ENCODE data around the gene ACOT11. TPM values are rescaled to one million over a fixed set of nuclear protein-coding genes. Genes with fewer than 3 reads are reported as not detected.

Gene ACOT11
- total RNA-seq, 1 donor from 2014 or later, result 5.0 TPM

DNA sequence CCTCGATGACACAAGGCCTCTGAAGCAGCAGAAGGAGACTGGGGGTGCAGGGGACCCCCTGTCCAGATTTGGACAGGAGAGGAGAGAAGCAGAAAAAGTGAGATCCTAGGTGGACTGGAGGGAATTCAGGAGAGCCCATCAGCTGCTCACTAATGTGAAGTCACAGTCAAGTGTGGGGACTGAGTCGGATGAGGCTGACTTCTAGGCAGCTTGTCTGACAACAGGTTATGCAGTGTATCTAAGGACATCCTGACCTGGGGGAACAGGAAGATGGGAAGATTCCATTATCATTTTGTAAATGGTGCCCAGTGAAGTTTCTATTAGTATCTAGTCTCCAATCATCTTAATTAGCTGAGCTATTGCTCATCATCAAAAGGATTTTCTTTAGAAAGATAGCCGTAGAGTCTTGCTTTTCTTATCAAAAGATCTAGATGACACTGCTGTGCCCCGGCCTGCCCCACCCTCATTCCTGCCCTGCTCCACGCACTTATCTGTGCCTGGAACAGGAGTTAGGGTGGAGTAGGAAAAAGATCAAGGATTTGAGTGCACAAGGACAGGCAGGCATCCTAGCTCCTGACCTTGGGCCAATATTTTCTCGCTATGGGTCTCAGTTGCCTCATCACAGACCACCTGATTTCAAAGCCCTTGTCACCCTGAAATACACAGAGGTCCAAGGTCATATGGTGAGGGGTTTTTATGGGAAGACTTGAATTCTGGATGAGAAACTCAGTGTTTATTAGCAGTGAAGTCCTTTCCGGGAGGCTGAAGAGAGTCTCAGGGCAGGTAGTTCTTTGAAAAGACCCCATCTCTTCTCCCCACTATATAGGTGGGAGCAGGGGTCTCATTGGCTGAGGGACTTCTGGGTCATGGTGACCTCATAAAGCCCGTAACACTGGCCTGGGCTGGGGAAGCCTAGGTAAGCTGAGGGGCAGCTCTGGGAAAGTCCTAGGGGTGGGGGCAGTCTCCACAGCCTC, 93.1 kb downstream of the ACOT11 start, which contains the start of gene MROH7:
Gene MROH7, plus strand, starts transcription at position 924 of the 974 bp plus-strand sequence. CDS start 11,141 bp downstream, outside the sequence.
- Histone ChIP-seq H3K27me3 (no peaks in the 10 kb centered on the region), H3K4me3 (no peak within 1 kb of the TSS), H3K4me1 (no peaks in the 10 kb centered on the region), H3K36me3 (no peaks in the 10 kb centered on the region), H3K27ac (no peak within 1 kb of the TSS), H3K9me3 (peaks cover 6% of the 10 kb centered on the region)
- intact Hi-C loops (cut with DNase I), result no loop called here
- ATAC-seq (no peak), DNase-seq (no peak)
- TF ChIP-seq, protein P1, sequence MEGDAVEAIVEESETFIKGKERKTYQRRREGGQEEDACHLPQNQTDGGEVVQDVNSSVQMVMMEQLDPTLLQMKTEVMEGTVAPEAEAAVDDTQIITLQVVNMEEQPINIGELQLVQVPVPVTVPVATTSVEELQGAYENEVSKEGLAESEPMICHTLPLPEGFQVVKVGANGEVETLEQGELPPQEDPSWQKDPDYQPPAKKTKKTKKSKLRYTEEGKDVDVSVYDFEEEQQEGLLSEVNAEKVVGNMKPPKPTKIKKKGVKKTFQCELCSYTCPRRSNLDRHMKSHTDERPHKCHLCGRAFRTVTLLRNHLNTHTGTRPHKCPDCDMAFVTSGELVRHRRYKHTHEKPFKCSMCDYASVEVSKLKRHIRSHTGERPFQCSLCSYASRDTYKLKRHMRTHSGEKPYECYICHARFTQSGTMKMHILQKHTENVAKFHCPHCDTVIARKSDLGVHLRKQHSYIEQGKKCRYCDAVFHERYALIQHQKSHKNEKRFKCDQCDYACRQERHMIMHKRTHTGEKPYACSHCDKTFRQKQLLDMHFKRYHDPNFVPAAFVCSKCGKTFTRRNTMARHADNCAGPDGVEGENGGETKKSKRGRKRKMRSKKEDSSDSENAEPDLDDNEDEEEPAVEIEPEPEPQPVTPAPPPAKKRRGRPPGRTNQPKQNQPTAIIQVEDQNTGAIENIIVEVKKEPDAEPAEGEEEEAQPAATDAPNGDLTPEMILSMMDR (IDR thresholded peaks at IDR 0.05), result no peak

DNA sequence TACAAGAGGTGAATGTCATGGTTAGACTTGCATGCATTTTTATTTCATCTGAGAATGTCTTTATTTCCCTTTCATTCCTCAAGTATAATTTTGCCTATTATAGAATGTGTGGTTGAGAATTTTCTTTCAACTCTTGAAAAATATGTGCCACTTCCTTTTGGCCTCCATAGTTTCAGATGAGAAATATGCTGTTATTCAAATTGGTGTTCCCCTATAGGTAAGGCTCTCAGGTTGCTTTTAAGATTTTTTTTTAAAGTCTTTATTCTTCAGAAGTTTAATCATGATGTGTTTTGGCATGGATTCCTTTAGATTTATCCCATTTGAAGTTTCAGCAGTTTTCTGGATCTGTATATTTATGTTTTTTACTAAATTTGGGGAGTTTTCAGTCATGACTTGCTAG, 95.7 kb downstream of the ACOT11 start:
- TF ChIP-seq, protein P1 (IDR thresholded peaks at IDR 0.05), result no peak
- Histone ChIP-seq H3K4me1 (no peaks in the 10 kb centered on the region), H3K27me3 (no peaks in the 10 kb centered on the region), H3K36me3 (no peaks in the 10 kb centered on the region), H3K9me3 (peaks cover 6% of the 10 kb centered on the region), H3K4me3 (no peak overlapping the region), H3K27ac (no peak overlapping the region)
- intact Hi-C loops (cut with DNase I), result no loop called here
- no peak for DNase-seq
- no peak for ATAC-seq

DNA sequence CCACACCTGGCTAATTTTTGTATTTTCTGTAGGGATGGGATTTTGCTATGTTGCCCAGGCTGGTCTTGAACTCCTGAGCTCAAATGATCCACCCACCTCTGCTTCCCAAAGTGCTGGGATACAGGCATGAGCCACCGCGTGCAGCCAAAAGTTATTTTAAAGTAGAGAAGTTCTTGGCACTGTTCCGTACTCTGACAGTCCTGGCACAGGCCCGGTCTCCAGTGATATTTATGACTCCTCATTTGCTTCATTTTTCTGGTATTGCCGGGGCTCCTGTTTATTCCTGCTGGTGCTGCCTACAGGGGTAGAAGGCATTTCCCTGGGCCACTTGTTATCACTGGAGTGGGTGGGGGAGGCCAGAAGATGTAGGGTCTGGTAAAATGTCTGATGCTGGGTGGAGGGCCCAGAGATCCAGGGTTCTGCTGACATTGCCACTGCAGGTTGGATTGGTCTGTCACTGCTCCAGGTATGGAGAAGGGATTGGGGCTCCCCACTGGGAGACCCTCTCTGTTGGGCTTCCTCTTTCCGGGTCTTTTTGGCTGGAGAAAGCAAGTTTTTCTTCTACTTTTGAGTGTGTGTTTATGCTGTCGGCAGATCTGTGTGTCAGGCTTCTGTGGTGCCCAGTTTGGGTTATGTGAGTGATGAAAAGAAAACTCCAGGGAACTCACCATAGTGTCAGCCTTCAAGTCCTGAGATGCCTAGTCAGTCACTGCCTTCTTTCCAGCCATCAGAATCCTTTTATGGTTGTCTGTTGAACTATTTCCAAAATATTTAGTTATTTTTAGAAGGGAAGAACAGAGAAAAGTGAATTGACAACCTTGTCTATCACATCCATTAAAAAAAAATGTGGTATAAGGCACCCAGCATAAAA, 98.0 kb downstream of the ACOT11 start:
- H3K4me1 ChIP-seq, result no peaks in the 10 kb centered on the region
- no peaks in the 10 kb centered on the region for H3K36me3 ChIP-seq
- H3K4me3 ChIP-seq, result no peak overlapping the region
- DNase-seq (no peak), ATAC-seq (no peak)
- intact Hi-C loops (cut with DNase I), result no loop called here
- TF ChIP-seq, protein P1 (IDR thresholded peaks at IDR 0.05), result no peak
- no peaks in the 10 kb centered on the region for H3K27me3 ChIP-seq
- peaks cover 6% of the 10 kb centered on the region for H3K9me3 ChIP-seq
- no peak overlapping the region for H3K27ac ChIP-seq

DNA sequence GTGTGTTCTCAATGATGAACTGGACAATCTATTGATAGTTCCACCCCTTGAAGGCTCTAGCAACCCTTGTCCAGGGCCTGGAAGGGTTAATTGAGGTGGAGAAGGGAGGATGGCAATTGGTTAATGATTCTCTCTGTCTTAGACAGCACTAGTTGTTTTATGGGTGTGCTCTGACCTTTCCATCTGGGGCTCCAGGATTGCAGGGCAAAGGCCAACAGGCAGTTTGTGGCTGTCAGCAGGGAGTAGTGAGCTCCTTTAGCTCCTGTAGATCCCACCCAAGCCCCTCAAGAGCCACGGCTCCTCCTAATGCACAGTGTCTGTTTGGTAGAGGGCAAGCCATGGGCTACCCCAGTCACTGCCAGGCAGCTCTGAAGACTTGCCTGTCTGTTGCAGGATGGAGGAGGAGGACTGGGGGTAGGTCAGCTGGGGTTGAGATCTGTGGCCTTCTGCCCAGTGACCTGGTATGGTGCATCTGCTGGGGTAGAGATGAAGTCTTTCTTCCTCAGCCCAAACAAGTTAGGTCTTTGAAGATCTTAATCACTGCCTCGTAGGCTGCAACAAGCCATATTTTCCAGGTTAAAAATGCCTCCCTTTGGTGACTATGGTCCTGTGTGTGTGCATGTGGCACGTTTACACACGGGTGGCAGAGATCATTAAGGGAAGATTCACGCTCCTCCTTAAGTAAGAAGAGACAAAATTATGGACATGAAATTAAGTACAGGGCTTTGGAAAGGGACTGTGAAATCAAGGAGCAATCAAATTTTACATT, 101.3 kb downstream of the ACOT11 start:
- DNase-seq (no peak), ATAC-seq (no peak)
- intact Hi-C loops (cut with DNase I), result no loop called here
- Histone ChIP-seq H3K9me3 (no peaks in the 10 kb centered on the region), H3K4me1 (no peaks in the 10 kb centered on the region), H3K4me3 (no peak overlapping the region), H3K36me3 (no peaks in the 10 kb centered on the region), H3K27me3 (no peaks in the 10 kb centered on the region), H3K27ac (no peak overlapping the region)
- TF ChIP-seq, protein P1 (IDR thresholded peaks at IDR 0.05), result no peak

DNA sequence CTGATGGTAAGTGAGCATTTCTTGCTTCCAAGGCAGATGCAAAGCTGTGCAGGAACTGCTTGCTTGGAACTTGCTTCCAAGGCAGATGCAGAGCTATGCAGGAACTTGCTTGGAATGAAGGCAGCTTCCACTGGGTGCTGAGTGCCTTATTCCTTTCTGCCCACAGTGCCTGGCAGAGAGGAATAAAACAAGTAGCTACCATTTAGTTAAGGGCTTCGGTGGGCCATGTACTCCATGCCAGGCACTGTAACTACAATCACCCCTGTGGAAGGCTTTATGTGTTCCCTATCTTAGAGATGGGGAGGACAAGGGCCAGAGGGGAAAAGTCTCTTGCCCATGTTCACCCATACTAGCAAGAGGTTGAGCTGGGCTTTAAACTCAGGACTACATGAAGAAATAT, 101.9 kb downstream of the ACOT11 start:
- TF ChIP-seq, protein P1 (IDR thresholded peaks at IDR 0.05), result no peak
- H3K4me1 ChIP-seq, result no peaks in the 10 kb centered on the region
- no peaks in the 10 kb centered on the region for H3K9me3 ChIP-seq
- DNase-seq (no peak), ATAC-seq (no peak)
- no peaks in the 10 kb centered on the region for H3K36me3 ChIP-seq
- intact Hi-C loops (cut with DNase I), result no loop called here
- no peak overlapping the region for H3K27ac ChIP-seq
- no peaks in the 10 kb centered on the region for H3K27me3 ChIP-seq
- H3K4me3 ChIP-seq, result no peak overlapping the region
